ENCODE results near the gene PPM1H.

- TF ChIP-seq CTCF (IDR thresholded peaks at IDR 0.05) (no peak), POLR2A (IDR thresholded peaks at IDR 0.05) (no peak)
These were observed 287.4 kb downstream of the PPM1H start for GRCh38 chr12:62647586-62647985.
